NCI-H2081 treated with DMSO at 0.1 percent for 48 hours (cell line): ENCODE measurements around the gene CDH6.

ENCODE experiments used
- DNase-seq: peaks from one replicate; lab custom pipeline; 2025; lab: John Stamatoyannopoulos, UW

Gene CDH6

GRCh38 chr5:31197183-31197582 is 3.7 kb downstream of the CDH6 start:
- DNase-seq: no peak

DNA sequence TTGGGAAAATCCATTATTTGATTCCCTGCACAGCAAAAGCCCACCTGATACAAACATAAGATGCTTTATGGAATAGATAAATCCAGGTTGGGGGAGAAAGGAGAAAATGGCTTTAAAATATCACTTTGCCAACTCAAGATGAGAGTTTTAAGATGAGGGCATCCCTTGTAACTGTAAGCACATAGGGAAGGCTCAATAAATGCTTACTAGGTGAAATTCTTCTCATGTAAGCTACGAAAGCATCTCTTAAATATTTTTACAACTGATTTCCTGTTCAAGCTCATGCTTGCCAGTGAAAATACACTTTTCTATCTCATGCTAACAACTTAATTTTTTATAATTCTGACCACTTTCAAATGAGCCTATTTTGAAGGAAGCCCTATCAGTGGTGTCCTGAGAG is 11.5 kb downstream of the CDH6 start:
- DNase-seq: no peak

GRCh38 chr5:31208043-31208442 is 14.6 kb downstream of the CDH6 start:
- no peak for DNase-seq

GRCh38 chr5:31209334-31209733 is 15.8 kb downstream of the CDH6 start:
- DNase-seq: no peak

DNA sequence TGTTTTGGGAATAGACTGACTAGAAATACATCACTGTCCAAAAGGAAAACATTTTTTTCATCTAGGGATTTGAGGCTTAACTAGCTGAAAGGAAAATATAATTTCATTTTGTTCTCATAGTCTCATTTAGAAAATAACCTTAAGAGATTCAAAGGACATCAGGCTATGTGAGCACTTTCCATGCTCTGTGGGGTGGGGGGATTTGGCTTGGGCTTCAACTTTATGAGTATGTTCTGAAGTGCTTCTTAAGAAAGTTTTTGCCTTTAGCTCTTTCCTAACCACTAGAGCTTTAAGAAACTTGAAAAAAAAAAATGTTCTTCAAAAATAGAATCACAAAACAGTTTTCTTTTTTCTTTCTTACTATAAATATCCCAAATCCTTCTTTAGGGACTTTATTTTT is 17.6 kb downstream of the CDH6 start:
- DNase-seq: no peak

GRCh38 chr5:31213257-31213656 is 19.8 kb downstream of the CDH6 start:
- DNase-seq: no peak

DNA sequence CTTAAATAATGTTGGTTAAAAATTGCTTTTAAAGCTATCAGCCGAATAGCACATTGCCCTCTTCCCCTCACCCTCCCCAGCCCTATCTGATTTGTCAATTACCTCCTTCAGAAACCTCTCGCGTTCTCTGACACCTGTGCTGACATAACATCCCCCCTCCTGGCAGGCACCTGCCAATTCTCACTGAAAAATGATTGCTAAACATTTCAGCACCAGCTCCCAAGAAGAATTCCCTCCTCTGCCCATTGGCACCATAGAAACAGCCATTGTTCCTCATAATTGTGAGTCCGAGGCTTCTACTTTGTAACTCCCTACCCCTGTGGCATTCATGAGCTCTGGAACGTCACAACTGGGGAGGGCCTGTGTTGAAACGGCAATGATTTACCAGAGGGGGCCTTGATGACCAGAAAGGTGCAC is 20.2 kb downstream of the CDH6 start:
- DNase-seq: peak; percentile 46

DNA sequence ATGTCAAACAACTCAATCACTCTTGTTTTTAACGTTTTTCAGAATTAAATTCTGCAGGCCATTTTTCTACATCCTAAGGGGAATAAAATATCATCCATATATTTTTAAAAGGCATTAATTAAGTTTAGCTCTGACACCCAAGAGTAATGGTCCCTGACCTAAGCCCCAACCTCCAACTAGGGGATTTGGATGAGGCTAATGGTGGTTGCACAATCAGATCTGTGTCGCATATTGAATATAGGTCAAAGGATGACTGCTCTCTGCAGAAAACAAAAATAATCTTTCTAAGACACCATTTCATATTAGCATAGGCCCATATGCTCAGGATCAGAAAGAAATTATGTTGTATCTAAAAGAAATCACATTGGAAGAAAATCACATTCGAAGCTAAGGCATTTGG is 20.7 kb downstream of the CDH6 start:
- no peak for DNase-seq

DNA sequence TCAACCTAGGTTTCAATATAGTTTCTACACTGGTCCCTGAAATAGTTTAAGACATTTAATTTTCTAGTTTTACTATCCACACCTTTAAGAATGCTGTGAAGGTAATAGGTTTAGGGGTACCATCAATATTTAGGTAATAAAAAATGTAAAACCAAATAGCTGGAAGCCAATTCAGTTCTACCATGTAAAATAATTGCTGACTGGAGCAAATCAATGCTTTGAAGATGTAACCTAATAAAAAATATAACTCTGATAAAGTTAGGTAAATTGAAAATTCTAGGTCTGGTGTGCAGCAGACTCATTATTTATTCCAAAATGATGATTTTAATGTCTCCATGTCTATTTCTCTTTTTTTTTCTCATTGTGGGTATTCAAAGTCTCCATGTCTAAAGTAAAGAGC is 21.8 kb downstream of the CDH6 start:
- no peak for DNase-seq

DNA sequence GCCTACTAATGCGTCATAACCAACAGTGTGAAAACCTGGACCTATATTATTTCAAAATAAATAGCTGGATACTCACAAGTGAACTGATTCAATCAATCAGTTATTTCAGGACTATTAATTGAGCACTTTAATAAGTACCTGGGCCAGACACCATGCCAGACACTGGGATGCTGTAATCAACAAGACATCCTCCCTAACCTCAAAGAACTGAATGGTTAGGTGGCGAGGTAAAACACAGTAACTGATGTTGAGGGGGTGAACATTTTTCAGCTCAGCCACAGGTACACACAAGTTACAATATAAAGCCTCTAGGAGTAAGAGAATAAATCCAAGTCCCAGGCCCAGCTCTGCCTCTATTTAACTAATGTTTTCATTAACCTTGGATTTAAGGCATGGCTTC is 24.0 kb downstream of the CDH6 start:
- no peak for DNase-seq

DNA sequence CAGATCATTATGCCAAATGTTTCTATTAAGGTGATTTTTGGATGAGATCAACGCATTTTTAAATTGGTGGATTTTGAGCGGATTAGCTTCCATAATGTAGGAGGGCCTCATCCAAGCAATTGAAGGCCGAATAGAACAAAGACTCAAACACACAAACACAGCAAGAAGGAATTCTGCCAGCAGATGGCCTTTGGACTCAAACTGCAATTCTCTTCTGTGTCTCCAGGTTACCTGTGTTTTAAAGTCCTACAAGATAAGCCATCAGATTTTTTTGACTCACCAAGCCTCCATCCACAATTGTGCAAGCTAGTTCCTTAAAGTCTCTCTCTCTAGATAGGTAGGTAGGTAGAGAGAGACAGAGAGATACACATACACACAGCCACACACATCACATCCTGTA is 25.5 kb downstream of the CDH6 start:
- DNase-seq: no peak

GRCh38 chr5:31221001-31221400 is 27.5 kb downstream of the CDH6 start:
- DNase-seq: no peak

- no peak for DNase-seq
These were observed 31.6 kb downstream of the CDH6 start for GRCh38 chr5:31225118-31225517.

GRCh38 chr5:31225613-31226012 is 32.1 kb downstream of the CDH6 start:
- DNase-seq: no peak

DNA sequence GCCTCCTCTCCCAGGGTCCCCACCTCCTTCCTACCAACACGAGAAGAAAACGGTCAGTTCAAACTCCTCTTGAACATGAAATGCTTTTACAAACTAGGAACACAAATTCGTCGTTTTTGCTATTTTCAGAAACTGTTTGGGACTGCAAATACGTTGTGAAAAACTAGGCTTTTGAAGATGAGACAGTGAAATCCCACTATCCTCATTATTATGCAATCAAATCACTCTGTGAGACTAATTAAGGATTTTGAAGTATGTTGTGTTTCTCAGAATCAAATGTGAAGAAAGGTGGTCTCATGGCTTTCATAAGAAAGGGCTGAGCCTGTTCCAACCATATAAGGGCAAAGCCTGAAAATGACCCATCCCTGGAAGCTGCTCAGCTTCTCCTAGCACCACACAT is 33.2 kb downstream of the CDH6 start:
- no peak for DNase-seq

DNA sequence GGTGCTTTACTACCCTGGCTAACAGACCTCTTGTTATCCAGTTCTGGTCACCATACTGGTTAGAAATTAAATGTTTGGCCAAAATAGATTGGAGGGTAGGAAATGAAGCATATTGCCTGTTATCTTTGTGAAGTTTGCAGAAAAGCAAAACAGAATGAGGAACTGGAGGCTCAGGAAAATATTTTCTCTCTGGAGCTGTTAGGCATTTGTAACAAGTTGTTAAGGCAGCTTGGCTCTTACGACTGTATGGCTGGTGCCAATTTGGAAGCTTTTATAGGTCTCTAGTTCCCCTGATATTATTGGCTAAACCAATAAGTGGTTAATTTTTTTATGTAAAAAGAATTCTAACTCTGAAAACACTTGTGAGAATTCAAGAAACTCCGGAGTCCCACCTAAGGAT is 35.8 kb downstream of the CDH6 start:
- DNase-seq: no peak

DNA sequence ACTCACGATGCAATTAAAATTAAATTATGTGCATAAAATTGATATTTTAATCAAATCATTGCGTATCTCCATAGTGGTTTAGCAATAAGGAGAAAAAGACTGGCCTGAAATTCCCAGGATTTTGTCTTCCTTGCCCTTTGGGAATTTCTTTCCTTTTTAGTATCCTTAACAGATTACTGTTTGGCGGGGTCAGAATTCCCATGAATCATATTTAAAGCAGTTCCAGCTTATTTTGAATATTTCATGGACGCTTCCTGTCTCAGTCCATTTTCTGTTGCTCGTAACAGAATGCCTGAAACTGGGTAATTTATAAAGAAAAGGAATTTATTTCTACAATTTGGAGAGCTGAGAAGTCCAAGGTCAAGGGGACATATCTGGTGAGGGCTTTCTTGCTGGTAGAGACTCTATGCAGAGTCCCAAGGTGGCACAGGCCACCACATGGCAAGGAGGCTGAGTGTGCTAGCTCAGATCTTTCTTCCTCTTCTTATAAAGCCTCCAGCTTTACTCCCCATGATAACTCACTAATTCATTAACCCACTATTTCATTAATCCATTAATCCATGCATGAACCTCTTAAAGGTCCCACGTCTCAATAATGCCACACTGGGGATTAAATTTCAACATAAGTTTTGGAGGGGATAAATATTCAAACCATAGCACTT is 37.8 kb downstream of the CDH6 start:
- no peak for DNase-seq

DNA sequence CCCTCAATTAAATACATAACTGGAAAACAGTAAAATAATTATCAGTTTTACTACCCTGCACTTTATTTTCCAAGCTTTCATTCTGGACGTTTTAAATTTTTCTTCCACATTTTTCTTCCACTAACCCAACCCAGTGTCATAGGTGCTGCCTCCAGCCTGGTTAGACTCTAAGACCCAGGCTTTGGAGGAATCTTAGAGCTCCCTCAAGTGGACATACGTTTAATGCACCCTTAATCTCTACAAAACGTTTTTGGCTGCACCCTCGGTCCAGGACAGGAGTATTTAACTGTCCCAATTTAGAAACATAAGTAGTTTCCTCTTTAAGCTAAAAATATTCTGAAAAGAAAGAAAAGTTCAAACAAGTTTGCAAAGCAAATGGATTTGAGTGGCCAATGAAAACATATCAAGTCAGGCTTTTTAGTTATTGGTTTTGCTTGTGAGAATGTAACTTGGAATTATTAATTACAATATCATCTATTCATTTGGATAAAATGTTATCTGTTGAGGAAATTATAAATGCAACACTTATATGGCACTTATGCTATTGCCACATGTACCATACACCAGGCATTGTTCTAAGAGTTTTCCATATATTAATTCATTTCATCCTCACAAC is 38.9 kb downstream of the CDH6 start:
- peak; percentile 68 for DNase-seq

GRCh38 chr5:31235381-31235780 is 41.9 kb downstream of the CDH6 start:
- DNase-seq: no peak

GRCh38 chr5:31236339-31236738 is 42.9 kb downstream of the CDH6 start:
- DNase-seq: no peak

GRCh38 chr5:31237174-31237573 is 43.7 kb downstream of the CDH6 start:
- DNase-seq: peak; percentile 24

DNA sequence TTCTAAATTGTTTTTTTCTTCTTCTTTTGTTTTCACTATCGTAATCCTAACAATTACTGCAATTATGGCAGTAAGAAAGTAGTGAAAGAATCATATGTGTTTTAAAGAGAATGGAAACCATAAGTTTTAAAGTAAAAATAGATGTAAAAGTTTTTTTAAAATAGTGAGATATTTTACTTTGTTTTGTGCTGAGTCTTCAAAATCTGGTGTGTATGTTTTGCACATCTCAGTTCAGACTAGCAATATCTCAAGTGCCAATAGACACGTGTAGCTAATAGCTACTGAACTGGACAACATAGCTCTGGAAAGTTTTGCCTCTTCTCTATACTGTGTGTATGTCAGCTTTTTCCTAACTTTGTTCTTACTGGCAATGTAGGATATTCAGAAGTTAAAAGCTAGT is 45.0 kb downstream of the CDH6 start:
- no peak for DNase-seq

GRCh38 chr5:31244921-31245320 is 51.4 kb downstream of the CDH6 start:
- no peak for DNase-seq

- DNase-seq: no peak
These were observed 53.9 kb downstream of the CDH6 start for GRCh38 chr5:31247381-31247780.
